ENCODE measurements around the gene PHEX.
A peak's percentile ranks its signal among the peaks of the same experiment; 100 is the strongest.

PHEX gene

GRCh38 chrX:22105971-22106370 lies 73.8 kb downstream of the PHEX start:
- no peak for DNase-seq (ENCODE audit: low spot score)

DNA sequence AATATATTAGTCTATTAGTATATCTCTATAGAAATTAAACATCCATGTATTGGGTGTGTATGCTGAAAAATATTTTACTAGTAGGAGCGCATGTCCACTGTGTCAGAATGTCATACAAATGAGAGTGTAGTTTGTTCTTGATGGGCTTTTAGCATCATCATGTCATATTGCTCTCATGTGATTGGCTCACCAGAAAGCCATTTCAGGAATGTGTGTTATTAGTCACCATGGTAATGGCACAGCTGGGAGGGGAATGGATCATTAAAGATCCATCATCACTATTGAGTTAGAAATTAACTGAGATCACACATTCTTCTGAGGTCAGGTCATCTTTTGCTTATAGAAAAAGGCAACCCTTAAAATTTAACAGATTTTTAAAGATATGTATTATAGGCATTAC lies 77.3 kb downstream of the PHEX start:
- DNase-seq (ENCODE audit: low spot score): no peak

GRCh38 chrX:22110729-22111494 lies 78.8 kb downstream of the PHEX start:
- no peak for DNase-seq (ENCODE audit: low spot score)

DNA sequence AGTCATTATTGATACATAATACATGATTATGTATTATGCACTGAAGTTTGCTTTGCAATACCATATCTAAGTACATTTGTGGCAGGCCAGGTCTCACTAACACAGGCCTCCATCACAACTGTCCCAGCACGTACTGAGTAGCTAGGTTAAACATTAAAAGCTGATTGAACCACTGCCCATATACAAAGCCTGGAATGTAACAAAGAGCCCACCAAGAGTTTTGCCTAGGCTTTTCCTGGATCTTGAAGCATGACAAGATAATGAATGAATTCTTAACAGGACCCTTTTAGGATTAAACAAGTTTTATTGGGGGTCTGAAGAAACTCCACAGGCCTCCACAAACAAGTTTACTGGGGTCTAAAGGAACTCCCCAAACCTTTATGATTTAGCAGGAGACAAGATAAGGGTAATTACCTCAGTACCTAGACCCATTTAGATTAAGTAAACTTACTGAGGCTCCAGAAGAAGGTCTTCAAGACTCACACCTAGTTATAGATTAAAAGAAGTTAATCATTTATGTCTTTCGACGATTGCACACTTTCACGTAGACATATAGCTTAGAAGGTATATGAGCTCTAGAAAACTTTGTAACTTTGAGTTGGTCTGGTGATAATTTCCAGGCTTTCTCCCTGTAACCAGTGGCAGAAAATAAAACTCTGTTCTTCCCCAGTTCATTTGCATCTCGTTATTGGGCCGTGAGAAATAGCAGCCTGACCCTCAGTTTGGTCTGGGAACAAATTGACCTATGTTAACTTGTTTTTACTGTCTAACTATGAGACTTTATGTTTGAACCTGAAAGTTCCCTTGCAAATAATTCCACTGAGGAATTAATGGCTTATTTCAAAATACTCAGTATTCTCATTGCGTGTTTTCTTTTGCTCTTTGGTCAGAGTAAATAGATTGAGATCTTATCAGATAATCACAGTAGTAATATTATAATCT lies 84.8 kb downstream of the PHEX start:
- DNase-seq (ENCODE audit: low spot score): no peak

DNA sequence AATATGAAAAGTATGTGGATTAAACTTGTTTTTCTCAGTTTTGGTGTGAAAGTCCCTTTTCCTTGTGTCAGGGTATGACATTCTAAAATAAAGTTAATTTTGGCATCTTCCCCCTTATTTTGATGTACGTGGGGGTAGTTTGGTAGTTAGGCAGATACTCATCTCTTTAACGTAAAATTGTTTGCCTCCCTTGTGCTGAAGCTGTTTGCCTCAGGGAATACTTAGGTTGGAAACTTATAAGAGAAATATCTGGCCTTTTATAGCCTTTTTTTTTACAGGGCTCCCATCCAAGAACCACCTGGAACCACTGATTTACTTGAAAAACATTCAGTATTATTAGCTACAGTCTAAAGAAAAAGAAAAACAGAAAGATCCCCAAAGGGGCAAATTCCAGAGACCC lies 85.5 kb downstream of the PHEX start:
- no peak for DNase-seq (ENCODE audit: low spot score)

DNA sequence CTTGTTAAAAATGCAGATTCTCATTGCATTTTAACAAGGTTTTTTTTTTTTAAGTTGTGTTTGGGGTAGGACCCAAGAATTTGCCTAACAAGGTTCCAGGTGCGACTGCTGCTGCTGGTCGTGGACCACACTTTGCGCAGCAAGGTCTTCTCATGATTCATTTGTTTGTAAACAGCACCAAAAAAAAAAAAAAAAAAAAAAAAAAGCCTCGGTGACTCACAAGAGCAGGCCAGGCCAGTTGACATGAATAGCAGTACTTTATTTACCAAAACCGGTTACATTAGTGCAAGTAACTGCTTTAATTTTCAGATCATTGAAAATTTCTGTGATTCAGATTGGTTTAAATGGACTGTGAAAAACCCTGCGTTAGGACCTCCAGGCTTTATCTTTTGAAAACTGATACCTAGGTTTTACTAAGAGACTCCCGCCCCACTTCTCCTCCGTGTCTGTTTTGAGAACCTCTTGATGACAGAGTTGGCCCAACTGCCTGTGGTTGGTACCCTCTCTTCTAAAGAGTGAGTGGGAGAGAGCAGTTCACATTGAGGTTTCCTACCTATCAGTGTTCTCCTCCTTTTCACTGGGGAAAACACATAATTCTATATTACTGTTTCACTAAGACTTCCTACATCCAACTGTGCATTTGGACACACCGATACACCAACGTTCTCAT lies 86.2 kb downstream of the PHEX start:
- DNase-seq (ENCODE audit: low spot score): no peak

- DNase-seq (ENCODE audit: low spot score): no peak
Measured at GRCh38 chrX:22121161-22121560, 89.0 kb downstream of the PHEX start.

DNA sequence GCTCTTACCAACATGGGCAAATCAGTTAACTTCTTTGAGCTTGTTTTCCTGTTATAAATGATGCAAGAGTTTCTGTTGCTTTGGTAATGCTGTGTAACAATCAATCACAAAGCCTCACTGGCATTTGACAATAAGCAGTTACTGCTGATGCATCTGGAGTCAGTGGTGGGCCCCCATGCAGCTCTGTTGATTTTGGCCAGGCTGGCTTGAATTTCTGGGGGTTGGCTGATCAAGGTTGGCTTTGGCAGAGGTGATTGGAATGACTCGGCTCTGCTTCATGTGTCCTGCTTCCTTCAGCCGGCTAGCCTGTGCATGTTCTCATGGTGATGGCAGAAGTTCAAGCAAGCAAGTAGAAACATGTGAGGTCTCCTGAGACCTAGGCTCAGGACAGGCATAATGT lies 90.4 kb downstream of the PHEX start:
- DNase-seq (ENCODE audit: low spot score): no peak

DNA sequence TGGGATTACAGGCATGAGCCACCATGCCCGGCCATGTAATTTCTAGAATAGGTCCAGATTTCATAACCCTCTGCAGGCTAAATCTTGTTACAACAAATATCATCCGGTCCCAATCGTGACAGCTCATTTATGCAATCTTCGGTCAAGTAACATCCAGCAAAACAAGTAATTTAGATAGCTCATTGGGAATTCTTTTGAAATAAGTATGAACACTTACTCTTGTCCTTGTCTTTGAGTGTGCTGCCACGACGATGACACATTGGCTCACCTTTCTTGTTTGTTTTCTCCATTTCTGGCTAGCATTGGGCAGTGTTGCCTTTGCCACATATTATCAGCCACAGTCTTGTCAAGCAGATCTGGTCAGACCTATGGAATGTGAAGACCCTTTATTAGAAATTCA lies 92.0 kb downstream of the PHEX start:
- DNase-seq (ENCODE audit: low spot score): no peak

- no peak for DNase-seq (ENCODE audit: low spot score)
Measured at GRCh38 chrX:22125481-22125880, 93.4 kb downstream of the PHEX start.

- no peak for DNase-seq (ENCODE audit: low spot score)
Measured at GRCh38 chrX:22126327-22126726, 94.2 kb downstream of the PHEX start.

- no peak for DNase-seq (ENCODE audit: low spot score)
Measured at GRCh38 chrX:22128961-22129360, 96.8 kb downstream of the PHEX start.

DNA sequence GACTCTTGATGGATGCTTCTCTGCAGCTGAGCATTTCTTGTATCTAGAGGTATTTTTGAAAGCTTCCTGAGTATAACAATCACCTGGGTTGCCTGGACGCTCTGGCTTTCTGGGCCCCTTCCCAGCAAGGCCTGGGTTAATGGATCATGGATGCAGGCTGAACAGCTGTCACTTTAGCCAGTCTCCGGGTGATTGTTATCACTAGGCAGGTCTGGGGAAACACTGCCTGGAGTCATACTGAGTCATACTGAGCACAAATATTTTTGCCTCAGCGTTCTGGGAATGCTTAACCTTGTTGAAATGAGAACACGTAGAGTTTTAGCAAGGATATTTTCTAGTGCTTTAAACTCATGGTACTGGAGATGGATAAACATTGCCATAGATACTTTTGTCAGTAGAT lies 102.6 kb downstream of the PHEX start:
- DNase-seq (ENCODE audit: low spot score): no peak

- no peak for DNase-seq (ENCODE audit: low spot score)
Measured at GRCh38 chrX:22135171-22135711, 103.1 kb downstream of the PHEX start.

DNA sequence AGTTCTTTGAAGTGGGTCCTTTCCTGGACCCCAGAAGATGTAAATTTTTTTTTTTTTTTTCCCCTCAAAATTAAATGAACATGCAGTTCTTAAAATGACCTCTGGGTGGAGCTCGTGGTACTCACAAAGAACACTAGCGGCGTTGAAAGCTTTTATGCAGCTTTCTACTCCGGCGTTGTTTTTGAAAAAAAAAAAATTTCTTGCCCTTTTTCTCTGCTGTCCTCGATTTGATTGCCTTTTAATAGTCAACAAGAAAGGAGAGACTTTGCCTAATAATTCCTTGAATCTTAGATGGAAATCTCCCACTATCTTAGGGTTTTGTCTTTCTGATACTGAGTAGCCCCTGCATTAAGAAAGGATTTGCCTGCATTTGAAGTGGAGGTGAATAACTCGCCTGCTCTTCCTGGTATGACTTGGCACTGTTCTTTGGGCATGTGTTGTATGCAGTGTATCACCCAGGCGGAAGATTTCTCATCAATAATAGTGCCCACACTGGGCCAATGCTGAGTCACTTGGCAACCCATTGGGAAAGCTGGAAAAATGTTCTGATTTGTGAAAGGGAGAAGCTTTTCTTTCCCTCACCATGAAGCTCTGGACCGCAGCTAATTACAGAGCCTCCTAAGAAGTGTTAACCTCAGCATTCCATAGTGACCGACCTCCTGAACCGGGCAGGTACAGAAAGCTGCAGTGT lies 104.0 kb downstream of the PHEX start:
- DNase-seq (ENCODE audit: low spot score): peak; percentile 29

DNA sequence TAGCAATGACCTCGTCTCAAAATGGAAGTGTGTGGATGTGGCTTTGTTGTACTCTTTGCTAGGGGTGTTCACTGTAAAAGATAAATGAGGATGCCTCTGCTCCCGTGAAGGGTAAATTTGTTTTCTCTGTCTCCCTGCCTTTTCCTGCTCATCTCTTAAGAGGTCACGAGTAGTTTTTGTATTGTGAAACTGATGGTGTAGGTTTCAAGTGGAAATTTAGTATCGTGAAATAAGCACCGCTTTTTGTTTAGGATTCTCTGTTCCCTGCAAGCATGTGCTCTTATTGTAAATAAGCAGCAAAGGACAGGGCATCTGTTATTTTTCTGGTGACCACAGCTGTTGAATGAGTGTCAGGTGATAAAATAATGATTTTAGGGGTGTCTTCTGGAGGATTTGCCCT lies 104.6 kb downstream of the PHEX start:
- no peak for DNase-seq (ENCODE audit: low spot score)

DNA sequence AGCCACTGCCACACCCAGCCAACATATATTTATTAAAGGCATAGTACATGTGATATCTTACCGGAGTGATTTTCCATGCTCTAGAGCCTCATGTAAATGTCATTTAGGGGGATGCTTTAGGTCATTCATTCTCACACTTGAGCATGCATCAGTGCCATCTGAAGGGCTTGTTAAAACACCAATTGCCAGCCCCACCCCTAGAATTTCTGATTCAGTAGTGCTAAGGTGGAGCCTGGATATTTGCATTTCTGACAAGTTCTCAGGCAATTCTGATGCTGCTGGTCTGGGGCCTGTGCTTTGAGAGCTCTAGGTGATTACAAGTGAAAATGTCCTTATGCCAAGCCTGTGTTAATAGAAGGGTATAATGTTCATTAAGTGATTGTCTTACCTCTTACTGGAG lies 107.7 kb downstream of the PHEX start:
- DNase-seq (ENCODE audit: low spot score): no peak

- DNase-seq (ENCODE audit: low spot score): no peak
Measured at GRCh38 chrX:22141047-22141730, 109.1 kb downstream of the PHEX start.

DNA sequence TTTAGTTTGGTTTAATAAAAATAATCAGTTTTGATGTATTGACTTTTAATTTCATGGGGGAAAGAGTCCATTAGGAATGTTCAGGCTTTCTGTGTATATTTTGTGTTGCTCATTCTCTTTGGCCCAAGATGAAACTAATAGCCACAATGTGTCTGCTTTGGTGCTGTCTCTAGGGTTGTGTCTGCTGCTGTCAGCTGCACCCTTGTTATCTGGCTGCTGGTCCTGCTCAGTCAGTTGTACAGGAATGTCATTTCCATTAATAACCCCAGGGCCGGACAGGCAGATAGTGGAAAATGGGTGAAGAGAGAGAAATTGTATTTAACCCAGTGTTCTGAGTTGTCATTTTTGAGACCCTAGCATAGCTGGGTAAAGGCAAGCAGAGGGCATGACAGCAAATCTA lies 115.1 kb downstream of the PHEX start:
- no peak for DNase-seq (ENCODE audit: low spot score)

- no peak for DNase-seq (ENCODE audit: low spot score)
Measured at GRCh38 chrX:22147942-22148341, 115.8 kb downstream of the PHEX start.

- no peak for DNase-seq (ENCODE audit: low spot score)
Measured at GRCh38 chrX:22148565-22148964, 116.4 kb downstream of the PHEX start.

Data from hematopoietic multipotent progenitor cell treated with erythropoietin and hydrocortisone succinate and interleukin-3 and kit ligand, for 15 days (in vitro differentiated cells).